PC-3 (cell line): Measurements from ENCODE around the gene CD44. TPM values are rescaled to one million over a fixed set of nuclear protein-coding genes. Genes with fewer than 3 reads are reported as not detected.

Source experiments
- ATAC-seq: fragments of 200-7000 bp; cut with Tn5 transposase; 2 replicates; pipeline ENCODE4 v1.9.1; 2020; ENCODE audit warnings: mild to moderate bottlenecking, moderate library complexity
- BruUV-seq: library from RNA; stranded (reverse); fragments of 400-500 nt; replicated peaks from 2 replicates; lab custom pipeline; 2021; lab: Mats Ljungman, UMichigan
- CTCF ChIA-PET: fragments of 300-600 bp; sonication (Branson Sonifier 250); formaldehyde crosslinking; loops from one replicate; lab custom pipeline; 2022; ENCODE audit warnings: antibody characterized with exemption; lab: Charles Lee
- POLR2A ChIA-PET: fragments of 300-600 bp; sonication (Branson Sonifier 250); formaldehyde crosslinking; loops from one replicate; lab custom pipeline; 2022; ENCODE audit warnings: antibody characterized with exemption; ENCODE audit not compliant: unreplicated experiment; lab: Charles Lee
- DNase-seq: peaks from one replicate; pipeline ENCODE4 v3.0.0-alpha.2; 2015
- H2AFZ ChIP-seq: fragments of 300-600 bp; sonication (generic); 2 replicates; pipeline ENCODE4 v1.6.0; 2016; ENCODE audit warnings: antibody characterized with exemption, low read length
- H3F3A ChIP-seq: fragments of 300-600 bp; sonication (generic); one replicate; pipeline ENCODE4 v1.6.0; 2017; ENCODE audit warnings: antibody characterized with exemption, low read length, control low read depth, mild to moderate bottlenecking; ENCODE audit not compliant: unreplicated experiment
- H3K27ac ChIP-seq: fragments of 300-600 bp; sonication (generic); 2 replicates; pipeline ENCODE4 v1.5.1; 2016; ENCODE audit warnings: mild to moderate bottlenecking, low read length
- H3K27me3 ChIP-seq: fragments of 300-600 bp; sonication (generic); 2 replicates; pipeline ENCODE4 v1.6.1; 2016; ENCODE audit warnings: low read length, mixed read lengths
- H3K36me3 ChIP-seq: fragments of 300-600 bp; sonication (generic); 2 replicates; pipeline ENCODE4 v1.6.1; 2016; ENCODE audit warnings: low read depth, mixed run types, low read length, mixed read lengths
- H3K4me1 ChIP-seq: fragments of 300-600 bp; sonication (generic); 2 replicates; pipeline ENCODE4 v1.5.1; 2016; ENCODE audit warnings: low read length; ENCODE audit not compliant: insufficient read depth
- H3K4me2 ChIP-seq: fragments of 300-600 bp; sonication (generic); 2 replicates; pipeline ENCODE4 v1.6.0; 2016; ENCODE audit warnings: low read length
- H3K4me3 ChIP-seq: fragments of 300-600 bp; sonication (generic); 2 replicates; pipeline ENCODE4 v1.5.1; 2016; ENCODE audit warnings: mild to moderate bottlenecking, low read length, mixed read lengths
- H3K79me2 ChIP-seq: fragments of 300-600 bp; sonication (generic); 2 replicates; pipeline ENCODE4 v1.6.1; 2017; ENCODE audit warnings: low read length, mixed read lengths
- H3K9ac ChIP-seq: fragments of 300-600 bp; sonication (generic); 2 replicates; pipeline ENCODE4 v1.6.0; 2016; ENCODE audit warnings: mild to moderate bottlenecking, low read length
- H3K9me2 ChIP-seq: fragments of 300-600 bp; sonication (generic); replicated peaks from 2 replicates; pipeline ENCODE4 v1.6.1; 2016; ENCODE audit warnings: mixed run types, low read length, mixed read lengths
- H3K9me3 ChIP-seq: fragments of 300-600 bp; sonication (generic); 2 replicates; pipeline ENCODE4 v1.6.1; 2016; ENCODE audit warnings: low read length, mixed read lengths
- H4K20me1 ChIP-seq: fragments of 300-600 bp; sonication (generic); 2 replicates; pipeline ENCODE4 v1.6.1; 2016; ENCODE audit warnings: low read length, mixed read lengths
- EZH2 ChIP-seq: fragments of 300-600 bp; sonication (generic); IDR thresholded peaks from one replicate; pipeline ENCODE4 v1.6.1; 2017; ENCODE audit warnings: antibody characterized with exemption, mild to moderate bottlenecking, low read length; ENCODE audit not compliant: unreplicated experiment
- EZH2phosphoT487 ChIP-seq: fragments of 300-600 bp; sonication (generic); IDR thresholded peaks from 2 replicates; pipeline ENCODE4 v1.6.1; 2018; ENCODE audit warnings: mild to moderate bottlenecking, antibody characterized with exemption, low read length, borderline replicate concordance
- intact Hi-C: fragments of 100-400 bp; cut with micrococcal nuclease; formaldehyde crosslinking; loops from 2 replicates; pipeline ENCODE4 v1.9.0; 2023
- total RNA-seq: library from RNA; depleted of rRNA; stranded (reverse); fragments of >200 nt; gene quantifications from 2 replicates; pipeline ENCODE4 v1.2.3, GENCODE V29; 2014
- TF ChIP-seq, protein P1 (sequence below): fragments of 300-600 bp; sonication (generic); conservative IDR thresholded peaks from 2 replicates; pipeline ENCODE4 v1.5.1; 2017; ENCODE audit warnings: antibody characterized with exemption, low read depth, mild to moderate bottlenecking, low read length

The CD44 gene
- total RNA-seq, 1 experiment from 2014 or later: 181 TPM

DNA sequence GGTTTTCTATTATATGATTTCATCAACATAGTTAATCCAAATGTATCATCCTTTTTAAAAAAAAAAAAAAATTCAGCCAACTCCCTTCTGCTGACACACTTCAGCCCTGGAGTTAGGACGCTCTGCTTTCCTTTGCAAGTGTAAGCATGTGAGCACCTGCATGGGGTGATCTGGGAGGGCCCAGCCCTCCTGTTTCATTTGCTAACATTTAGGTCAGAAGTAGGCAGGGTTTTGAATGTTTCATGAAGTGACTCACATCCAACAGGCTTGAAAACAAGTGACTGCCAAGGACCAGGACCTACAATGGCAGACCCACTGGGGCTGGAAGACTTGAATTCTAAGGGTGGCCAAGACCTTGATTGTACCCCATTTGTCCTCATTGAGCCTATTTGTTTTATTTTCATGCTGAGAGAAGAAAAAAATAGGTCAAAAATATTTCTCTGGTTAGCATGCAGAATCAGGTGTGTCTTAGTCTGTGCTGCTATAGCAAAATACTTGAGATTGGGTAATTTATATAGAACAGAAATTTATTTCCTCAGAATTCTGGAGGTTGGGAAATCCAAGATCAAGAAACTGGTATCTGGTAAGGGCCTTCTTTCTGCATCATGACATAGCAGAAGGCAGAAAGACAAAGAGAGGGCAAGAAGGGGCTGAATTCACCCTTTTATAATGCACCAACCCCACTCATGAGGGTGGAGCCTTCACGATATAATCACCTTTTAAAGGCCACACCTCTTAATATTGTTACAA is 137.6 kb downstream of the CD44 start:
- no peaks in the 10 kb centered on the region for H3K9me2 ChIP-seq
- DNase-seq (peak; percentile 61), ATAC-seq (peak; percentile 62)
- no peaks in the 10 kb centered on the region for H4K20me1 ChIP-seq
- H2AFZ ChIP-seq: no peak overlapping the region
- TF ChIP-seq, protein P1, sequence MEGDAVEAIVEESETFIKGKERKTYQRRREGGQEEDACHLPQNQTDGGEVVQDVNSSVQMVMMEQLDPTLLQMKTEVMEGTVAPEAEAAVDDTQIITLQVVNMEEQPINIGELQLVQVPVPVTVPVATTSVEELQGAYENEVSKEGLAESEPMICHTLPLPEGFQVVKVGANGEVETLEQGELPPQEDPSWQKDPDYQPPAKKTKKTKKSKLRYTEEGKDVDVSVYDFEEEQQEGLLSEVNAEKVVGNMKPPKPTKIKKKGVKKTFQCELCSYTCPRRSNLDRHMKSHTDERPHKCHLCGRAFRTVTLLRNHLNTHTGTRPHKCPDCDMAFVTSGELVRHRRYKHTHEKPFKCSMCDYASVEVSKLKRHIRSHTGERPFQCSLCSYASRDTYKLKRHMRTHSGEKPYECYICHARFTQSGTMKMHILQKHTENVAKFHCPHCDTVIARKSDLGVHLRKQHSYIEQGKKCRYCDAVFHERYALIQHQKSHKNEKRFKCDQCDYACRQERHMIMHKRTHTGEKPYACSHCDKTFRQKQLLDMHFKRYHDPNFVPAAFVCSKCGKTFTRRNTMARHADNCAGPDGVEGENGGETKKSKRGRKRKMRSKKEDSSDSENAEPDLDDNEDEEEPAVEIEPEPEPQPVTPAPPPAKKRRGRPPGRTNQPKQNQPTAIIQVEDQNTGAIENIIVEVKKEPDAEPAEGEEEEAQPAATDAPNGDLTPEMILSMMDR: no peak
- no peak for TF ChIP-seq EZH2phosphoT487
- TF ChIP-seq EZH2: no peak
- H3K9ac ChIP-seq: no peak overlapping the region
- no peaks in the 10 kb centered on the region for H3F3A ChIP-seq
- H3K27ac ChIP-seq: peak overlapping the region; percentile 50; the same call in 1 of the 2 replicates
- H3K4me2 ChIP-seq: peak overlapping the region; percentile 55; the same call in 1 of the 2 replicates
- CTCF ChIA-PET: no interaction called here
- no peak overlapping the region for H3K4me3 ChIP-seq
- BruUV-seq: no TSS peak
- no peaks in the 10 kb centered on the region for H3K79me2 ChIP-seq
- POLR2A ChIA-PET: no interaction called here
- H3K9me3 ChIP-seq: no peaks in the 10 kb centered on the region
- intact Hi-C loops: no loop called here
- H3K36me3 ChIP-seq: no peaks in the 10 kb centered on the region
- H3K4me1 ChIP-seq: peaks cover 19% of the 10 kb centered on the region
- H3K27me3 ChIP-seq: no peaks in the 10 kb centered on the region

GRCh38 chr11:35277827-35278226 is 138.9 kb downstream of the CD44 start:
- peaks cover 19% of the 10 kb centered on the region for H3K4me1 ChIP-seq
- CTCF ChIA-PET: no interaction called here
- no peaks in the 10 kb centered on the region for H3K9me2 ChIP-seq
- DNase-seq: no peak
- no peak overlapping the region for H3K4me2 ChIP-seq
- no peak overlapping the region for H3K9ac ChIP-seq
- no peaks in the 10 kb centered on the region for H3K9me3 ChIP-seq
- H4K20me1 ChIP-seq: no peaks in the 10 kb centered on the region
- no peak overlapping the region for H3K4me3 ChIP-seq
- no peaks in the 10 kb centered on the region for H3K79me2 ChIP-seq
- intact Hi-C loops: no loop called here
- H2AFZ ChIP-seq: no peak overlapping the region
- no peaks in the 10 kb centered on the region for H3K36me3 ChIP-seq
- ATAC-seq: no peak
- H3F3A ChIP-seq: no peaks in the 10 kb centered on the region
- TF ChIP-seq, protein P1: no peak
- TF ChIP-seq EZH2 (no peak), EZH2phosphoT487 (no peak)
- H3K27ac ChIP-seq: no peak overlapping the region
- POLR2A ChIA-PET: no interaction called here
- no TSS peak for BruUV-seq
- no peaks in the 10 kb centered on the region for H3K27me3 ChIP-seq

- H3K36me3 ChIP-seq: no peaks in the 10 kb centered on the region
- TF ChIP-seq EZH2 (no peak), EZH2phosphoT487 (no peak)
- TF ChIP-seq, protein P1: no peak
- no peak overlapping the region for H3K4me2 ChIP-seq
- CTCF ChIA-PET: no interaction called here
- DNase-seq: no peak
- H4K20me1 ChIP-seq: no peaks in the 10 kb centered on the region
- H3K4me1 ChIP-seq: peaks cover 10% of the 10 kb centered on the region
- no peak overlapping the region for H3K4me3 ChIP-seq
- no peaks in the 10 kb centered on the region for H3K9me3 ChIP-seq
- no TSS peak for BruUV-seq
- no peak for ATAC-seq
- no peaks in the 10 kb centered on the region for H3K79me2 ChIP-seq
- intact Hi-C loops: no loop called here
- H3K9ac ChIP-seq: no peak overlapping the region
- no peak overlapping the region for H2AFZ ChIP-seq
- no peaks in the 10 kb centered on the region for H3K27me3 ChIP-seq
- no peaks in the 10 kb centered on the region for H3F3A ChIP-seq
- no peaks in the 10 kb centered on the region for H3K9me2 ChIP-seq
- H3K27ac ChIP-seq: no peak overlapping the region
- POLR2A ChIA-PET: no interaction called here
Observed at GRCh38 chr11:35280727-35281126, 141.8 kb downstream of the CD44 start.
